Panc1 (cell line): ENCODE data around the gene KRI1. TPM values are rescaled to one million over a fixed set of nuclear protein-coding genes. Genes with fewer than 3 reads are reported as not detected.

Experiments used
- ATAC-seq: fragments of 200-7000 bp; cut with Tn5 transposase; 2 replicates; pipeline ENCODE4 v1.9.1; 2020; ENCODE audit warnings: mild to moderate bottlenecking, moderate library complexity
- BruUV-seq: library from RNA; stranded (reverse); fragments of 400-500 nt; replicated peaks from 2 replicates; lab custom pipeline; 2021; lab: Mats Ljungman, UMichigan
- CTCF ChIA-PET: fragments of 300-600 bp; sonication (Branson Sonifier 250); formaldehyde crosslinking; loops from one replicate; lab custom pipeline; 2022; ENCODE audit warnings: antibody characterized with exemption; lab: Charles Lee
- POLR2A ChIA-PET: fragments of 300-600 bp; sonication (Branson Sonifier 250); formaldehyde crosslinking; loops from one replicate; lab custom pipeline; 2022; ENCODE audit warnings: antibody characterized with exemption; lab: Charles Lee
- DNase-seq: peaks from one replicate; pipeline ENCODE4 v3.0.0-alpha.2; 2010; ENCODE audit warnings: low read depth, low spot score
- H3K27ac ChIP-seq: 2 replicates; pipeline ENCODE4 v1.5.1; 2011; ENCODE audit warnings: mild to moderate bottlenecking, low read length, inconsistent platforms
- H3K27me3 ChIP-seq: fragments of 200-500 bp; sonication (Bioruptor generic); 2 replicates; pipeline ENCODE4 v1.6.0; 2014; ENCODE audit warnings: low read length, inconsistent platforms; ENCODE audit not compliant: control insufficient read depth, insufficient read depth
- H3K36me3 ChIP-seq: fragments of 200-500 bp; sonication (Bioruptor generic); 2 replicates; pipeline ENCODE4 v1.5.1; 2014; ENCODE audit warnings: inconsistent platforms, mild to moderate bottlenecking, low read length, moderate library complexity; ENCODE audit not compliant: control insufficient read depth, insufficient read depth
- H3K4me1 ChIP-seq: 2 replicates; pipeline ENCODE4 v1.5.1; 2011; ENCODE audit warnings: inconsistent platforms, mild to moderate bottlenecking, low read length, moderate library complexity; ENCODE audit not compliant: control insufficient read depth, insufficient read depth
- H3K4me3 ChIP-seq, 2 experiments: 2 replicates each; pipeline ENCODE4 v1.5.1; 2011 to 2012; ENCODE audit warnings: low read depth in 2 of 2, low read length in 2 of 2, mild to moderate bottlenecking in 2 of 2, inconsistent platforms in 1 of 2, moderate library complexity in 1 of 2
- H3K9me3 ChIP-seq: fragments of 200-500 bp; sonication (Bioruptor generic); 2 replicates; pipeline ENCODE4 v1.5.1; 2014; ENCODE audit warnings: low read depth, mild to moderate bottlenecking, inconsistent platforms, low read length, moderate library complexity; ENCODE audit not compliant: control insufficient read depth, insufficient read depth
- CTCF ChIP-seq: fragments of 450-650 bp; IDR thresholded peaks from 2 replicates; pipeline ENCODE4 v1.5.1; 2017; ENCODE audit warnings: mild to moderate bottlenecking
- POLR2AphosphoS5 ChIP-seq: IDR thresholded peaks from 2 replicates; pipeline ENCODE4 v1.6.1; 2012; ENCODE audit warnings: mild to moderate bottlenecking, low read depth, low read length, moderate library complexity
- REST ChIP-seq, 2 experiments: IDR thresholded peaks; 2 replicates each; pipeline ENCODE4 v1.6.1; 2011 to 2012; ENCODE audit warnings: low read depth in 2 of 2, control low read depth in 1 of 2, low read length in 1 of 2, mild to moderate bottlenecking in 1 of 2, moderate library complexity in 1 of 2; ENCODE audit not compliant: insufficient read depth in 1 of 2
- SIN3A ChIP-seq: IDR thresholded peaks from 2 replicates; pipeline ENCODE4 v1.6.1; 2012; ENCODE audit warnings: low read depth, mild to moderate bottlenecking, low read length, moderate library complexity, borderline replicate concordance; ENCODE audit not compliant: insufficient read depth
- TCF7L2 ChIP-seq: IDR thresholded peaks from 2 replicates; pipeline ENCODE4 v1.6.1; 2011; ENCODE audit warnings: mild to moderate bottlenecking, low read depth, low read length, inconsistent platforms
- in situ Hi-C: cut with HindIII; loops from 2 replicates; pipeline ENCODE4 v1.10.0; 2016; ENCODE audit warnings: low sequenced_read_pairs, low pct_unique_long_range_greater_than_20kb
- intact Hi-C: fragments of 100-400 bp; cut with micrococcal nuclease; formaldehyde crosslinking; loops from one replicate; pipeline ENCODE4 v1.10.0; 2022; ENCODE audit not compliant: unreplicated experiment
- total RNA-seq: library from RNA; stranded (reverse); gene quantifications from one replicate; pipeline ENCODE4 v1.2.1, GENCODE V29; 2021; ENCODE audit not compliant: unreplicated experiment

The KRI1 gene
- total RNA-seq, 1 experiment from 2014 or later, result 34.5 TPM

- no peak for ATAC-seq
- no peak for DNase-seq
- ChIA-PET POLR2A (interaction anchor here (0.7 kb wide), 1 partner anchor 14 kb away, joined by 4 read pairs; no protein-coding TSS in a partner anchor), CTCF (interaction anchor here (0.6 to 0.7 kb wide), 2 partner anchors 11 to 38 kb away, joined by 3 to 8 read pairs; no protein-coding TSS in a partner anchor)
- no peak for TF ChIP-seq CTCF
- TF ChIP-seq POLR2AphosphoS5, result no peak
- no peak for TF ChIP-seq REST (IDR thresholded peaks at IDR 0.05; ENCODE audit: insufficient read depth in 1 of 2, low read depth in 2 of 2, low read length in 1 of 2)
- no peak for TF ChIP-seq TCF7L2
- TF ChIP-seq SIN3A, result no peak
- Histone ChIP-seq H3K9me3 (no peaks in the 10 kb centered on the region), H3K27me3 (no peaks in the 10 kb centered on the region), H3K4me3 (no peak overlapping the region), H3K36me3 (no peaks in the 10 kb centered on the region), H3K27ac (no peak overlapping the region), H3K4me1 (peaks cover 7% of the 10 kb centered on the region)
- no TSS peak for BruUV-seq
- intact Hi-C loops, result no loop called here
- in situ Hi-C loops, result no loop called here
Observed at GRCh38 chr19:10523135-10523636, 42.6 kb downstream of the KRI1 start.

- ChIA-PET CTCF (no interaction called here), POLR2A (no interaction called here)
- no peak overlapping the region for H3K27ac ChIP-seq
- no peak for DNase-seq
- no peaks in the 10 kb centered on the region; the same call in 1 of the 2 replicates for H3K36me3 ChIP-seq
- intact Hi-C loops, result no loop called here
- in situ Hi-C loops, result no loop called here
- no peaks in the 10 kb centered on the region for H3K27me3 ChIP-seq
- H3K4me3 ChIP-seq, result no peak overlapping the region
- no peak for ATAC-seq
- peaks cover 11% of the 10 kb centered on the region for H3K4me1 ChIP-seq
- no peaks in the 10 kb centered on the region for H3K9me3 ChIP-seq
- no peak for TF ChIP-seq POLR2AphosphoS5
- no peak for TF ChIP-seq SIN3A
- no peak for TF ChIP-seq REST (IDR thresholded peaks at IDR 0.05; ENCODE audit: insufficient read depth in 1 of 2, low read depth in 2 of 2, low read length in 1 of 2)
- TF ChIP-seq TCF7L2, result no peak
- no peak for TF ChIP-seq CTCF
- no TSS peak for BruUV-seq
Observed at GRCh38 chr19:10521461-10522171, 44.2 kb downstream of the KRI1 start.
